T47D (cell line): Measurements from ENCODE around the gene SERPIND1.
A peak's percentile ranks its signal among the peaks of the same experiment; 100 is the strongest.

Experiments
- DNase-seq, 2 experiments: peaks; one replicate each; pipeline versions ENCODE4 v3.0.0 to v3.0.0-alpha.2; 2011 to 2012; ENCODE audit warnings: low read depth in 1 of 2, low spot score in 1 of 2
- JUND ChIP-seq: IDR thresholded peaks from 2 replicates; pipeline ENCODE4 v1.6.1; 2012; ENCODE audit warnings: low read depth
- in situ Hi-C: cut with HindIII; loops from 2 replicates; pipeline ENCODE4 v1.10.0; 2016; ENCODE audit warnings: low sequenced_read_pairs, low pct_unique_long_range_greater_than_20kb

Gene SERPIND1

GRCh38 chr22:20771918-20772625 lies 1.8 kb upstream of the SERPIND1 start:
- no peak for TF ChIP-seq JUND
- DNase-seq = no peak
- in situ Hi-C loops = no loop called here

- no peak for TF ChIP-seq JUND
- in situ Hi-C loops = no loop called here
- DNase-seq = no peak
Observed at GRCh38 chr22:20774882-20775281, 969 bp downstream of the SERPIND1 start.

GRCh38 chr22:20775342-20775895 lies 1.5 kb downstream of the SERPIND1 start:
- no peak for DNase-seq
- TF ChIP-seq JUND = no peak
- in situ Hi-C loops = no loop called here

- no peak for DNase-seq
- in situ Hi-C loops = no loop called here
- no peak for TF ChIP-seq JUND
Observed at GRCh38 chr22:20776624-20777405, 2.9 kb downstream of the SERPIND1 start.

- peak in 1 of 2 experiments; percentile 10 for DNase-seq
- in situ Hi-C loops = no loop called here
- TF ChIP-seq JUND = no peak
Observed at GRCh38 chr22:20777420-20778177, 3.7 kb downstream of the SERPIND1 start.

GRCh38 chr22:20779014-20779817 lies 5.3 kb downstream of the SERPIND1 start:
- in situ Hi-C loops = no loop called here
- TF ChIP-seq JUND = no peak
- no peak for DNase-seq

GRCh38 chr22:20779818-20780158 lies 5.9 kb downstream of the SERPIND1 start:
- no peak for TF ChIP-seq JUND
- in situ Hi-C loops = no loop called here
- DNase-seq = no peak

- DNase-seq = no peak
- in situ Hi-C loops = no loop called here
- TF ChIP-seq JUND = no peak
Observed at GRCh38 chr22:20781272-20781990, 7.5 kb downstream of the SERPIND1 start.

- no peak for DNase-seq
- in situ Hi-C loops = no loop called here
- no peak for TF ChIP-seq JUND
Observed at GRCh38 chr22:20782083-20782482, 8.2 kb downstream of the SERPIND1 start.

- no peak for TF ChIP-seq JUND
- in situ Hi-C loops = no loop called here
- no peak for DNase-seq
Observed at GRCh38 chr22:20782596-20783299, 8.8 kb downstream of the SERPIND1 start.

- in situ Hi-C loops = no loop called here
- TF ChIP-seq JUND = no peak
- no peak for DNase-seq
Observed at GRCh38 chr22:20783300-20783673, 9.4 kb downstream of the SERPIND1 start.
